ENCODE results near the gene ETDA. TPM values are rescaled to one million over a fixed set of nuclear protein-coding genes. Genes with fewer than 3 reads are reported as not detected.
"Not testable (repeated sequence)": the region's sequence is repeated elsewhere in the genome, so short reads cannot be mapped to it uniquely, and the experiment has no call there.

The ETDA gene
- total RNA-seq (ENCODE audit: low replicate concordance): not detected in 2 replicates

- not testable (repeated sequence) for H3F3A ChIP-seq (ENCODE audit: low read depth); H3K4me3 Mint-ChIP-seq; H2AFZ ChIP-seq (replicated peaks); H4K20me1 ChIP-seq (ENCODE audit: low read depth); H3K79me2 ChIP-seq (ENCODE audit: low read depth); H3K36me3 ChIP-seq; H3K27me3 Mint-ChIP-seq (ENCODE audit: insufficient read depth, low read depth); DNase-seq (ENCODE audit: low spot score); H3K27ac ChIP-seq; H3K9me3 Mint-ChIP-seq; H3K9me3 ChIP-seq (ENCODE audit: low read depth); H3K27me3 ChIP-seq; H3K27ac Mint-ChIP-seq; H3K36me3 Mint-ChIP-seq; H3K9ac ChIP-seq; H3K4me1 ChIP-seq; H3K4me1 Mint-ChIP-seq; H3K4me3 ChIP-seq; H3K4me2 ChIP-seq
Measured at GRCh38 chrX:135252011-135252518, at the start of gene ETDA. Gene ETDA, plus strand, starts transcription at chrX:135252061. Its CDS starts 1,216 bp downstream, at chrX:135253277.

- not testable (repeated sequence) for H2AFZ ChIP-seq (replicated peaks); H3K27me3 Mint-ChIP-seq (ENCODE audit: insufficient read depth, low read depth); DNase-seq (ENCODE audit: low spot score); H3K27ac ChIP-seq; H3K4me3 ChIP-seq; H3K36me3 Mint-ChIP-seq; H3K4me3 Mint-ChIP-seq; H3K9me3 ChIP-seq (ENCODE audit: low read depth); H3K79me2 ChIP-seq (ENCODE audit: low read depth); H3K27ac Mint-ChIP-seq; H3K4me1 Mint-ChIP-seq; H3K4me1 ChIP-seq; H3K9me3 Mint-ChIP-seq; H3F3A ChIP-seq (ENCODE audit: low read depth); H3K27me3 ChIP-seq; H4K20me1 ChIP-seq (ENCODE audit: low read depth); H3K9ac ChIP-seq; H3K36me3 ChIP-seq; H3K4me2 ChIP-seq
- peak; percentile 54 for TF ChIP-seq CTCF (IDR thresholded peaks at IDR 0.05)
Measured at GRCh38 chrX:135206427-135206826, 45.4 kb upstream of the ETDA start.

GRCh38 chrX:135213200-135213844 is 38.5 kb upstream of the ETDA start:
- H4K20me1 ChIP-seq (ENCODE audit: low read depth): no peaks in the 10 kb centered on the region
- no peaks in the 10 kb centered on the region for H3K27me3 ChIP-seq
- H3K4me3 Mint-ChIP-seq: no peak overlapping the region
- DNase-seq (ENCODE audit: low spot score): no peak
- no peak overlapping the region for H3K27ac ChIP-seq
- no peaks in the 10 kb centered on the region for H3K9me3 Mint-ChIP-seq
- H3K4me1 ChIP-seq: no peaks in the 10 kb centered on the region
- peaks cover 2% of the 10 kb centered on the region for H3K27me3 Mint-ChIP-seq (ENCODE audit: insufficient read depth, low read depth)
- H3K9ac ChIP-seq: no peak overlapping the region
- no peaks in the 10 kb centered on the region for H3K9me3 ChIP-seq (ENCODE audit: low read depth)
- no peak overlapping the region for H3K4me3 ChIP-seq
- no peaks in the 10 kb centered on the region for H3F3A ChIP-seq (ENCODE audit: low read depth)
- no peak overlapping the region for H2AFZ ChIP-seq (replicated peaks)
- H3K4me1 Mint-ChIP-seq: no peaks in the 10 kb centered on the region
- no peaks in the 10 kb centered on the region for H3K36me3 ChIP-seq
- H3K36me3 Mint-ChIP-seq: no peaks in the 10 kb centered on the region
- TF ChIP-seq CTCF (IDR thresholded peaks at IDR 0.05) (no peak), EZH2phosphoT487 (IDR thresholded peaks at IDR 0.05) (no peak), EZH2 (IDR thresholded peaks at IDR 0.05) (no peak)
- H3K79me2 ChIP-seq (ENCODE audit: low read depth): no peaks in the 10 kb centered on the region
- no peak overlapping the region for H3K27ac Mint-ChIP-seq
- no peak overlapping the region for H3K4me2 ChIP-seq

GRCh38 chrX:135245989-135246388 is 5.9 kb upstream of the ETDA start:
- not testable (repeated sequence) for H3K27me3 ChIP-seq; H3K9ac ChIP-seq; H4K20me1 ChIP-seq (ENCODE audit: low read depth); H3K4me2 ChIP-seq; H3K27ac Mint-ChIP-seq; H3K9me3 ChIP-seq (ENCODE audit: low read depth); H3K27ac ChIP-seq; H3F3A ChIP-seq (ENCODE audit: low read depth); H3K36me3 Mint-ChIP-seq; H3K4me3 ChIP-seq; DNase-seq (ENCODE audit: low spot score); H3K4me3 Mint-ChIP-seq; H3K79me2 ChIP-seq (ENCODE audit: low read depth); H3K9me3 Mint-ChIP-seq; H3K27me3 Mint-ChIP-seq (ENCODE audit: insufficient read depth, low read depth); H2AFZ ChIP-seq (replicated peaks); H3K4me1 ChIP-seq; H3K4me1 Mint-ChIP-seq; H3K36me3 ChIP-seq

- H3K9me3 Mint-ChIP-seq; H3K36me3 Mint-ChIP-seq; H3K4me3 ChIP-seq; H3K36me3 ChIP-seq; H3K27me3 ChIP-seq; H3K4me3 Mint-ChIP-seq; H3K27ac ChIP-seq; DNase-seq (ENCODE audit: low spot score); H3K79me2 ChIP-seq (ENCODE audit: low read depth); H3K4me1 ChIP-seq; H3K9ac ChIP-seq; H3K27ac Mint-ChIP-seq; H3K4me1 Mint-ChIP-seq; H2AFZ ChIP-seq (replicated peaks); H3K27me3 Mint-ChIP-seq (ENCODE audit: insufficient read depth, low read depth); H3K9me3 ChIP-seq (ENCODE audit: low read depth); H4K20me1 ChIP-seq (ENCODE audit: low read depth); H3F3A ChIP-seq (ENCODE audit: low read depth); H3K4me2 ChIP-seq: not testable (repeated sequence)
Measured at GRCh38 chrX:135256087-135256684, 4.3 kb downstream of the ETDA start.
